G401.6 (cell line): ENCODE measurements around the gene PRXL2A.
"Not testable (repeated sequence)": the region's sequence is repeated elsewhere in the genome, so short reads cannot be mapped to it uniquely, and the experiment has no call there.

Source experiments
- FAIRE-seq: peaks from 2 replicates; lab custom pipeline; 2012; peaks lifted over from hg19 to GRCh38; lab: Jason Lieb, UNC

Gene PRXL2A

DNA sequence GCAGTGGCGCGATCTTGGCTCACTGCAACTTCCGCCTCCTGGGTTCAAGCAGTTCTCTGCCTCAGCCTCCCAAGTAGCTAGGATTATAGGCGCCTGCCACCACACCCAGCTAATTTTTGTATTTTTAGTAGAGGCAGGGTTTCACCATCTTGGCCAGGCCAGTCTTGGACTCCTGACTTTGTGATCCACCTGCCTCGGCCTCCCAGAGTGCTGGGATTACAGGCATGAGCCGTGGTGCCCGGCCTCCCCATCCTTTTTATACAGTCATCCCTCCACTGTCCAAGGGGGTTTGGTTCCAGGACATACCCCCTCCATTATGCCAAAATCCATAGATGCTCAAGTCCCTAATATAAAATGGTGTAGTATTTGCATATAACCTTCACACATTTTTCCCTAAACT lies 67.3 kb downstream of the PRXL2A start:
- not testable (repeated sequence) for FAIRE-seq

DNA sequence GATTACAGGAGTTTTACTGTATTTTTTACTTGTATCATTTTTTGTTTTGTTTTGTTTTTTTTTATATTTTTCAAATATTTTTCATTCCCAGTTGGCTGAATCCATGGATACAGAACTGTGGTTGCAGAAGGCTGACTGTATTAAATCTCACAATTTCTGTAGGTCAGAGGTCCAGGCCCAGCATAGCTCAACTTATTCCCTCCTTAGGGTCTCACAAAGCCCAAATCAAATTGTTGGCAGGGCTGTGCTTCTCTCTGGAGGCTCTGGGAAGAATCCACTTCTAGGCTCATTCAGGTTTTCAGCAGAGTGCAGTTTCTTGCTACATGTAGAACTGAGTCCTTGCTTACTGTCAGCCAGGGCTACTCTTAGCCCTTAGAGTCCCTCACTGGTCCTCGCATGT lies 68.3 kb downstream of the PRXL2A start:
- FAIRE-seq: no peak

DNA sequence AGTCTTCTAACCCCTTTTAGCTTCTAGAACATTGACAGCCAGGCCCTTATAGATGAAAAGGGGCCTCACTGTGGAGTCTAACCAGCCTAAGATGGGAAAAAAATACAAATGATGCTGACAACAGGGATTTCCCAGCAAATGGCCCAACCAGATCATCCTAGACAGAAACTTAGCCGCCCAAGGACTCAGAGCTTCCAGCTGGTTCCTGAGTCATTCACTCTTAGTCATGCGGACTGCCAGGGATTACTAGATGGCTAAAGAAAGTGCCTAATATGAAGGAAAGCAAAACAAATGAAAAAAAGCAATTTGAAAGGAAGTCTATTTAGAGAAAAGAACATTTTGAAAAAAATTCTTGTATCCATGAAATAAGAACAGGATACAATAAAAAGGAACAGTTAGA lies 69.5 kb downstream of the PRXL2A start:
- no peak for FAIRE-seq

DNA sequence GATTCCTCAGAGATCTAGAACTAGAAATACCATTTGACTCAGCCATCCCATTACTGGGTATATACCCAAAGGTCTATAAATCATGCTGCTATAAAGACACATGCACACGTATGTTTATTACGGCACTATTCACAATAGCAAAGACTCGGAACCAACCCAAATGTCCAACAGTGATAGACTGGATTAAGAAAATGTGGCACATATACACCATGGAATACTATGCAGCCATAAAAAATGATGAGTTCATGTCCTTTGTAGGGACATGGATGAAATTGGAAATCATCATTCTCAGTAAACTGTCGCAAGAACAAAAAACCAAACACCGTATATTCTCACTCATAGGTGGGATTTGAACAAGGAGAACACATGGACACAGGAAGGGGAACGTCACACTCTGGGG lies 72.0 kb downstream of the PRXL2A start:
- FAIRE-seq: not testable (repeated sequence)

DNA sequence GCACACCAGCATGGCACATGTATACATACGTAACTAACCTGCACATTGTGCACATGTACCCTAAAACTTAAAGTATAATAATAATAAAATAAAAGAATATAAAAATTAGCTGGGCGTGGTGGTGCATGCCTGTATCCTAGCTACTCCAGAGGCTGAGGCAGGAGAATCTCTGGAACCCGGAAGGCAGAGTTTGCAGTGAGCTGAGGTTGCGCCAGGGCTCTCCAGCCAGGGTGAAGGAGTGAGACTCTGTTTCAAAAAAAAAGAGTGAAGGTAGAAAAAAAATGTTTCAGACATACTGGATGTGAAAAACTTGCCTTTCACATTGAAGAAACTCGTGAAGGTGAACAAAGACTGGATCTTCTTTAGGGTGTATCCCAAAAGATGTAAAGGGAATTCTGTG lies 72.5 kb downstream of the PRXL2A start:
- FAIRE-seq: no peak

DNA sequence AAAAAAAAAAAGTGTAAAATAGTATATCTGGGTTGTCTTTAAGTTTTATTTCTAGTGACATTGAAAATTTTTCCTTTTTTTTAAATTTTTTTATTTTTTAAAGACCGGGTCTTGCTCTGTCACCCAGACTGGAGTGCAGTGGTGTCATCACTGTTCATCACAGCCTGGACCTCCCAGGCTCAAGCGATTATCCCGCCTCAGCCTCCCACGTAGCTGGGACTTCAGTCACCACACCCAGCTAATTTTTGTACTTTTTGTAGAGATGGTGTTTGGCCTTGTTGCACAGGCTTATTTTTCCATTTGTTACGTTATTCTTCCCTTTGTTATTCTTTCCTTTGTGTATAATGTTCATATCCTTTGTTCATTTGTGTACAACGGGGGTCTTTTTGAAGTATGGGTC lies 75.9 kb downstream of the PRXL2A start:
- FAIRE-seq: no peak

DNA sequence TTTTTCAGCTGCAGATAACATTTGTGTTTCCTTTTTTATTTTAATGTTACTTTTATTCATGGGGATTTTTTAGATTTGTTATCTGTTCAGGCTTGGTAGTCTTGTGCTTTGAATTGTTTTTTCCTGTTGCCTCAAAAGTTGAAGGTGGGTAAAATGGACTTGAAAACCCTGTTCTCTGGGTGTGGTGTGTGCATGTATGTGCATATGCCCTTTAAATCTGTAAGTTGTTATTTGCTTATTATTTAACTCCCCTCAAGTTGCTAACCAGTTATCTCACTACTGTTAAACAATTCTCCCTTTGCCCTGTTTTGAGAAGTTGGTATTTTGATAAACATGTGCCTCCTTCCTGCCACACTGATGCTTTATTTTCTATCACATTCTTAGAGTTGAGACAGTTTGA lies 76.3 kb downstream of the PRXL2A start:
- FAIRE-seq: no peak

DNA sequence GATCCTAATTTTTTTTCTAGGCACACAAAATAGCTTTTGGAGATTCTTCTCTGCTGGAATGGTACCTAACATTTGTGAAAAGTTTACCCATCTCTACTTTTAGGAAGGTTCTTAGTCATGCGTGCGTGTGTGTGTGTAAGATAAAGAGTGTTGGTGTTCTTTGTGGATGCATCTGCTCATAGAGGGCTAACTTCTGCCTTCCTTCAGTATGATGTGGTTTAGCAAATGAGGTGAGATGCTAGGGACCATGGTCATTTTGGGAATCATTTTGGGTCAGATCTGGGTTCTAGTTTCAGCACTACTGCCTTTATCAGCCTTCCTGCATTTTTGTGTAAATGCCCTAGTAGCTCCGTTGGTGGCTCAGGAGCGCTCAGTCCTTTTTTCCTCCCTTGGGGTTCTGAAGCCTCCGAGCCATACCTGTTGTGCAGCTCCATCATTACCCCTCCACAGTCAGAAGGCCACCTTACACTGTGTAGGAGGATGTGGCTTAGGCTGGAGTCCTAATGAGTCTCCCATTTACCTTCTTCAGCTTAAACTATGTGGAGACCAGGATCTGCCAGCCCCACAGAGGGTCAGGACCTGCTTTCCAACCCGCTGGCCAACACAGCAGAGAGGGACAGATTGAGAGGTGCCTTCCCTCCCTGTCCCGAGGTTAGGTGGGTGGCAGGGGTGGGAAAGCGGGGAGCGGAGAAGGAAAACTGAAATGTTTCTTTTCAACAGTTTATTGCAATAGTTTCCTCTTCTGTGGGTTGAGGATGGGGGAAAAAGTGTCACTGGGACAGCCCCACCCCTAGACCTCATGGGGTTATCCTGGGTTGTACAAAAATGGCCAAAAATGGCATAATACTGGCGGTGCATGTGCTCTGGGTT lies 77.0 kb downstream of the PRXL2A start:
- FAIRE-seq: no peak

DNA sequence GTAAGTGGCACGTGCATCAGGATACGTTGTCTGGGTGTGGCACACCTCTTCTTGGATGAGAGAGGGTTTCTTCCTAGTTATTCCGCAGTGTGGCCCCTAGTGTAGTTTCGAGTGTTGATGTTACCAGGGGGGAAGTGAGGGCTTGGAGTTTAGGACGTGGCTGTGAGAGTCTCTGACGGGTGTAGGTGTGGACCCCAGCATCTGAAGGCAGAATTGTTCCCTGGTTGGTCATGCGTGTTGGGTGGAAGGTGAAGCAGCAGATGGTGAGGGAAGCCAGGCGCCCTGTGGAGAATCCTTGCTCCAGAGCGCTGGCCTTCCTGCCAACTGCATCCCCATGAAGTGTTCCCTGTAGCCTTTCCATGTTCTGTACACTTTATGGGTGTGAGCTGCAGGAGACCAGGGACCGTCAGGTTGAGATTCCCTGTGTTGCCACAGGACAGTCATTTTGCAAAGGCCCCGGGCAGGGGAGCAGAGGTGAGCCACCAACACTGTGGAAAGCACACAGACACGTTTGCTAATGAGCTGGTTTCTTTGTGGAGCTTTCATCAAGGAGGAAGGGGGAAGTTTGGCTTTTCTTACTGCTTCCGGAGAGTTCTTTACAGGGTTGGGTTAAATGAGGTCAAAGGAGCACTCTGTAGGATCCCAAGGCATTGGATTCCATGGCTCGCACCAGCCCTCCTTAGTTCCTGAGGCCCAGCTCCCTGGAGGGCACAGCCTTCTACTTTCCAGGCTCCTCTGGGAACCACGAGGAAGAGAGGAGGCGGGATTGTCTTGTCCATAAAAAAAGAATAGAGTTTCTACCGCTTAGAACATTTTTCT lies 77.8 kb downstream of the PRXL2A start:
- no peak for FAIRE-seq
